Prostate gland (tissue), 2 donors: Measurements from ENCODE around the gene CCBE1.

Experiments
- POLR2A ChIP-seq: fragments of 450-650 bp; IDR thresholded peaks from one replicate; pipeline ENCODE4 v1.6.1; 2016; ENCODE audit warnings: antibody characterized with exemption, mild to moderate bottlenecking
- TF ChIP-seq, protein P1 (sequence below), 4 experiments: fragments of 200-600 bp in 2 of 4; fragments of 450-650 bp in 2 of 4; sonication (generic) in 2 of 4; IDR thresholded peaks; 1 replicate in 3 of 4; 2 replicates in 1 of 4; pipeline ENCODE4 v1.5.1; 2016 to 2019; ENCODE audit warnings: antibody characterized with exemption in 4 of 4, mild to moderate bottlenecking in 2 of 4, moderate library complexity in 2 of 4

DNA sequence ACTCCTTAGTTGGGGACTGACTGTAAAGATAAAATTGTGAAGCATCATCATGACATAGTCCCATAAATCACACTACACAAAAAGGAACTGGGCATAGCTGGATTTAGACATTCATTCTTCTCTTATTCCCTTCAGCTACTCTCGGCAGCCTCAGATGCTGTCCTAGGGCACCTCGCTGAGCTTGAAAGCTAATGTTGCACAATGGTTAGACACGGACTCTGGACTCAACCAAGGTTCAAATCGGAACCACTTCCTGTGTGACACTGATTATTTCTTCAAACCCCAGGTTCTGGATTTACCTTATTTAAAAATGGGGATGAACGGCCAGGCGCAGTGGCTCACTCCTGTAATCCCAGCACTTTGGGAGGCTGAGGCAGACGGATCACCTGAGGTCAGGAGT is 89.8 kb downstream of the CCBE1 start:
- TF ChIP-seq, protein P1, sequence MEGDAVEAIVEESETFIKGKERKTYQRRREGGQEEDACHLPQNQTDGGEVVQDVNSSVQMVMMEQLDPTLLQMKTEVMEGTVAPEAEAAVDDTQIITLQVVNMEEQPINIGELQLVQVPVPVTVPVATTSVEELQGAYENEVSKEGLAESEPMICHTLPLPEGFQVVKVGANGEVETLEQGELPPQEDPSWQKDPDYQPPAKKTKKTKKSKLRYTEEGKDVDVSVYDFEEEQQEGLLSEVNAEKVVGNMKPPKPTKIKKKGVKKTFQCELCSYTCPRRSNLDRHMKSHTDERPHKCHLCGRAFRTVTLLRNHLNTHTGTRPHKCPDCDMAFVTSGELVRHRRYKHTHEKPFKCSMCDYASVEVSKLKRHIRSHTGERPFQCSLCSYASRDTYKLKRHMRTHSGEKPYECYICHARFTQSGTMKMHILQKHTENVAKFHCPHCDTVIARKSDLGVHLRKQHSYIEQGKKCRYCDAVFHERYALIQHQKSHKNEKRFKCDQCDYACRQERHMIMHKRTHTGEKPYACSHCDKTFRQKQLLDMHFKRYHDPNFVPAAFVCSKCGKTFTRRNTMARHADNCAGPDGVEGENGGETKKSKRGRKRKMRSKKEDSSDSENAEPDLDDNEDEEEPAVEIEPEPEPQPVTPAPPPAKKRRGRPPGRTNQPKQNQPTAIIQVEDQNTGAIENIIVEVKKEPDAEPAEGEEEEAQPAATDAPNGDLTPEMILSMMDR (IDR thresholded peaks at IDR 0.05): no peak
- no peak for TF ChIP-seq POLR2A
